Gastrocnemius medialis (tissue), 4 donors: ENCODE data around the gene CDHR3.

Experiments
- POLR2A ChIP-seq, 2 donors: fragments of 450-650 bp; IDR thresholded peaks; one replicate each; pipeline ENCODE4 v1.6.1; 2017; ENCODE audit warnings: antibody characterized with exemption in 2 of 2, mild to moderate bottlenecking in 2 of 2, moderate library complexity in 2 of 2
- TF ChIP-seq, protein P1 (sequence below), 5 experiments: fragments of 450-650 bp in 3 of 5; fragments of 200-600 bp in 2 of 5; sonication (generic) in 2 of 5; IDR thresholded peaks in 4 of 5; conservative IDR thresholded peaks in 1 of 5; 1 replicate in 4 of 5; 2 replicates in 1 of 5; pipeline ENCODE4 v1.5.1; 2016 to 2019; ENCODE audit warnings: antibody characterized with exemption in 5 of 5, mild to moderate bottlenecking in 3 of 5, moderate library complexity in 3 of 5

- TF ChIP-seq POLR2A (IDR thresholded peaks at IDR 0.05) = no peak
- TF ChIP-seq, protein P1, sequence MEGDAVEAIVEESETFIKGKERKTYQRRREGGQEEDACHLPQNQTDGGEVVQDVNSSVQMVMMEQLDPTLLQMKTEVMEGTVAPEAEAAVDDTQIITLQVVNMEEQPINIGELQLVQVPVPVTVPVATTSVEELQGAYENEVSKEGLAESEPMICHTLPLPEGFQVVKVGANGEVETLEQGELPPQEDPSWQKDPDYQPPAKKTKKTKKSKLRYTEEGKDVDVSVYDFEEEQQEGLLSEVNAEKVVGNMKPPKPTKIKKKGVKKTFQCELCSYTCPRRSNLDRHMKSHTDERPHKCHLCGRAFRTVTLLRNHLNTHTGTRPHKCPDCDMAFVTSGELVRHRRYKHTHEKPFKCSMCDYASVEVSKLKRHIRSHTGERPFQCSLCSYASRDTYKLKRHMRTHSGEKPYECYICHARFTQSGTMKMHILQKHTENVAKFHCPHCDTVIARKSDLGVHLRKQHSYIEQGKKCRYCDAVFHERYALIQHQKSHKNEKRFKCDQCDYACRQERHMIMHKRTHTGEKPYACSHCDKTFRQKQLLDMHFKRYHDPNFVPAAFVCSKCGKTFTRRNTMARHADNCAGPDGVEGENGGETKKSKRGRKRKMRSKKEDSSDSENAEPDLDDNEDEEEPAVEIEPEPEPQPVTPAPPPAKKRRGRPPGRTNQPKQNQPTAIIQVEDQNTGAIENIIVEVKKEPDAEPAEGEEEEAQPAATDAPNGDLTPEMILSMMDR (IDR thresholded peaks at IDR 0.05 in 4 of 5, conservative IDR thresholded peaks at IDR 0.05 in 1 of 5) = no peak
These were observed 47.3 kb downstream of the CDHR3 start for GRCh38 chr7:106010331-106010730.
